ENCODE measurements around the gene AGBL5.

- TF ChIP-seq, protein P1, sequence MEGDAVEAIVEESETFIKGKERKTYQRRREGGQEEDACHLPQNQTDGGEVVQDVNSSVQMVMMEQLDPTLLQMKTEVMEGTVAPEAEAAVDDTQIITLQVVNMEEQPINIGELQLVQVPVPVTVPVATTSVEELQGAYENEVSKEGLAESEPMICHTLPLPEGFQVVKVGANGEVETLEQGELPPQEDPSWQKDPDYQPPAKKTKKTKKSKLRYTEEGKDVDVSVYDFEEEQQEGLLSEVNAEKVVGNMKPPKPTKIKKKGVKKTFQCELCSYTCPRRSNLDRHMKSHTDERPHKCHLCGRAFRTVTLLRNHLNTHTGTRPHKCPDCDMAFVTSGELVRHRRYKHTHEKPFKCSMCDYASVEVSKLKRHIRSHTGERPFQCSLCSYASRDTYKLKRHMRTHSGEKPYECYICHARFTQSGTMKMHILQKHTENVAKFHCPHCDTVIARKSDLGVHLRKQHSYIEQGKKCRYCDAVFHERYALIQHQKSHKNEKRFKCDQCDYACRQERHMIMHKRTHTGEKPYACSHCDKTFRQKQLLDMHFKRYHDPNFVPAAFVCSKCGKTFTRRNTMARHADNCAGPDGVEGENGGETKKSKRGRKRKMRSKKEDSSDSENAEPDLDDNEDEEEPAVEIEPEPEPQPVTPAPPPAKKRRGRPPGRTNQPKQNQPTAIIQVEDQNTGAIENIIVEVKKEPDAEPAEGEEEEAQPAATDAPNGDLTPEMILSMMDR (IDR thresholded peaks at IDR 0.05) = no peak
- no peak for TF ChIP-seq ZFX (IDR thresholded peaks at IDR 0.05; ENCODE audit: borderline replicate concordance)
Measured at GRCh38 chr2:27040282-27040681, 11.2 kb upstream of the AGBL5 start.

Data from 22Rv1 (cell line).